Stimulated activated CD8-positive, alpha-beta memory T cell treated with anti-CD3 and anti-CD28 coated beads, Interleukin-12 subunit alpha, Interleukin-12 subunit beta, amount 100 ng/mL, for 24 hours (primary cell): ENCODE measurements around the gene SIX2.
"Not testable (repeated sequence)": the region's sequence is repeated elsewhere in the genome, so short reads cannot be mapped to it uniquely, and the experiment has no call there.

Experiments used
- DNase-seq: peaks from one replicate; pipeline ENCODE4 v3.0.0-alpha.2; 2020; ENCODE audit errors: extremely low read depth

SIX2 gene

DNA sequence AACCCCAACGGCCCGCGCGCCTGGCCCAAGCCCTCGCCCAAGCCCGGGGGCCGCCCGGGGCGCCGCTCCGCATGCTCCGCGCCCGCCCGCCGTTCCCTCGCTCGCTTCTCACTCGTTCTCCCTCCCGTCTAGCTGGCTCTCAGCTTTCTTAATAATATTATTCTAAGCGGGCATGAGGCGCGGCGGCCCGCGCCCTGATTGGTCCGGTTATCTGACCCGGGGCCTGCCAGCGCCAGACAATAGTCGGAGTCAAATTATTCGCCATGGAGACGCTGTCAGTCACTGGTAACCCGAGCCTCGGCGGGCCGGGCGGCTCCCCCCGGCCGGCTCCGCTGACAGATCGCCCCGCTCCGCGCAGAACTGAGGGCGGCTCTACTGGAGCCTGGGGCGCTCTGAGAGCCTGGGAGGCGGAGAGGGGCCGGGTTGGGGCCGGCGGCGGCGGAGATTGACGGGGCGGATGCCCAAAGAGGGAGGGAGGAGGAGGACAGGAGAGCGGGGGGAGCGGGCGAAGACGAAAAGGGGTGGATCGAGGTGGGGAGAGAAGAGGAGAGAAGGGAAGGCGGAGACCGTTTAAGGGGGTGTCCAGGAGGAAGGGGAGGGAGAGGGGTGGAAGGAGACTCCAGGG is at the start of gene SIX2:
Gene SIX2, minus strand, starts transcription at position 150 of the 625 bp plus-strand sequence. CDS start 342 bp downstream, outside the sequence.
- DNase-seq = no peak

DNA sequence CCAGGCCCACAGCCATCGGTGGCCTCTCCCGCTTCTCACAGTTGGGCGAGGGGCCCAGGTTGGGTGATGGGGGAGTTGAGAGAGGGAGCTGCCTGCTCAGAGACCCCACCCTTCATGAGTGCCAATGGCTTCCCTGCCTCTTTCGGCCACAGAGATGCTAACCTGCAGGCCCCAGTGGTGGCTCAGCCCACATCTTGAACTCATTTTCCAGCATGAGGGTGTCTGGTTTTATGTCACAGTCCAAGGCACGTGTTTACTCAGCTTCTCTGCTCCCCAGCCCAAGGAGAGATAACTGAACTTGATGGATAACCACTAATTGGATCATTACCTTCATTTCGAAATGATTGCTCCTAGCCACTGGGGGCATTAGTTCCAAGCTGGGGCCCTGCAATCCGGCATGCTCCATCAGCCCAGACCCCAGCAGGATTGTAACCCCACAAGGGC is 45.9 kb upstream of the SIX2 start:
- DNase-seq = no peak

DNA sequence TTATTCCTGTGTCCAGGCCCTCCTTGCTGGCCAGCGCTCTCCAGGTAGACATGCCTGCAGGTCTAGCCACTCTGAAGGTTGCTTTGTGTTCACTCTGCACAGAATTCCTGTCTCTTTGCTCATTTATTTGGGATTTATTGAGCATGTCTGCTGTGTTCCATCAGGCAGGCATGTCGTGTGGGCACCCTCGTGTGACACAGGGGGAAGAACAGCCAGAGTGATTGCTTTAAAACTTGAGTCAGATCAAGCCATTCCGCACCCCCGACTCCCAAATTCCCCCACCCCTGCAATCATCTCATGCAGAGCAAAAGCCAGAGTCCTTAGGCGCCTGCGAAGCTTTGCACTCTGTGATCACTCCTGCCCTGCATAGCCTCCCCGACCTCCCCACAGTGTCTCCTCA is 44.7 kb upstream of the SIX2 start:
- DNase-seq = no peak

DNA sequence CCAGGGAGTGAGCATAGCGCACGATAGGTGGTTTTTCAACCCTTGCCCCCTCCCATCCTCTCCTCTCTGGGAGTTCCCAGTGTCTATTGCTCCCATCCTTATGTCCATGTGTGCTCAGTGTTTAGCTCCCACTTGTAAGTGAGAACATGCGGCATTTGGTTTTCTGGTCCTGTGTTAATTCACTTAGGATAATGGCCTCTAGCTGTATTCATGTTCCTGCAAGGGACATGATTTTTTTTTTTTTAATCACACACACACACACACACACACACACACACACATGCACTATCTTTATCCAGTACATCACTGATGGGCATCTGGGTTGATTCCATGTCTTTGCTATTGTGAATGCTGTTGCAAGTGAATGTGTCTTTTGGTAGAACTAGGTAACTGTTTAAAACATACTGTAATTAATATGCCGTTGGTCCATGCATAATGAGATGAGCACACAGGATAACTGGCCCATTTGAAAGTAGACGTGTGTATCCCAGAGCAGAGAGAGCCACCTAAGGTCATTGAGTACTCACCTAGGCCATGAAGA is 43.2 kb upstream of the SIX2 start:
- no peak for DNase-seq

DNA sequence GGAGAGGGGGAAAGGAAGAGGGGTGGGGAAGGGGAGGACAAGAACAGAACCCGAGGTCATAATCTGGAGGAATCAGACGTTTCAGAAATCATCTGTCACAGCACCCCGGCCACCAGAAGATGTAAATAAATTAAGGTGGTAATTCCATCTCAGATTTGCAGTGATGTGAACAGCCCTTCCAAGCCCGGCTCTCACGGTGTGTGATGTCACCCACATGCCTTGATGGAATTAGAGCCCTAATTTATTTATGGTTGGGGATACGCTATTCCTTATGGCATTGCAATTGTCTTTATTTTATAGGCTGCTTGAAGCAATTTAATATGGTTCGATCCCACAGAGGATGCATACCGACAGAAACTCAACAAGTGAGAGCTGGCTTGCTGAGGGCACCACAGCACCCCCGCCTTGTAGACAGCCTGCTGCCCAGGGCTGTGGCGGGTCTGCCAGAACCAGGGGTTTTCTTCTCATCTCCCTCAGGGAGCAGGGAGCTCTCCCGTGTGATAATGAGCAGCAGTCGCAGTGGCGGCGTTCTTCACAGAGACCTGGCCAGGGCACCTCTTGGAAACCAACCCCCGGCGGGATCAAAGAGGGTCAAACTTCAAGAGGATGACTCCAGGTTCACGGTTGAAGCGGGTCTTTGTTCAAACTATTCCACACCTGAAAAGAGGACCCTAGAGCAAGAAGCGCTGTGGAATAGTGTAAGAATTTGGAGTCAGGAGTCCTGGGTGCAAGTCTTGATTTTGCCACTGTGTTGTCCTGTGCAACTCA is 40.5 kb upstream of the SIX2 start:
- DNase-seq = no peak

DNA sequence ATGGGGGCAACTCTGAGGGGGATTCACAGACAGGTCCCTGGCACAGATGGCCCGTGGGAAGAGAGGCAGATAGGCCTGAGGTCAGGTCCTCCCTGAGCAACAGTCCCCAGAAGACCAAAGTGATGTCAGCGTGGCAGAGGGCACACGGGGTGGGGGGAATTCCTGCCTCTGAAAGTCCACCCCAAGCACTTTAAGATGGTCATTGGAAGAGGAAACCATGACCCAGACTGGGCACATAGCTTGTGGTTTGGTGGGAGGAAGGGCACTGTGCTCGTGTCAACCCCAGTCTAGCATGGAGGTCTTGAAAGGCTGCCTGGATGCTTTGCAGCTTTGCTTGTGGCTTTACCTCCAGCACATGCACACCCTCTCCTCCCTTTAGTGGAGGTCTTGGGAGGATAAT is 38.0 kb upstream of the SIX2 start:
- no peak for DNase-seq

DNA sequence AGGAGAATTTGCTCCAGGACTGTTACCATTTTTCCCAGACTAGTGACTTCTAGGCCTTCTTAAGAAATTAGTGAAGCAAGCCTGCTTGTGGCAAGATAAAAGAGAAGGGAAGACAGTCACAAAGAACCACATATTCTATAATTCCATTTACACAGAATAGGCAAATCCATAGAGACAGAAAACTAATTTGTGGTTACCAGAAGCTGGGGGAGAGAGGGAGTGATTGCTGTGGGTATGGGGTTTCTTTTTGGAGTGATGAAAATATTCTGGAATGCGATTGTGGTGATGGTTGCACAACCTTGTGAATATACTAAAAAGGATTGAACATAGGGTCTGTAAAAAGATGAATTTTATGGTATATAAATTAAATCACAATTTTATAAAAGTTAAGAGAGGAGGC is 37.5 kb upstream of the SIX2 start:
- DNase-seq = no peak

DNA sequence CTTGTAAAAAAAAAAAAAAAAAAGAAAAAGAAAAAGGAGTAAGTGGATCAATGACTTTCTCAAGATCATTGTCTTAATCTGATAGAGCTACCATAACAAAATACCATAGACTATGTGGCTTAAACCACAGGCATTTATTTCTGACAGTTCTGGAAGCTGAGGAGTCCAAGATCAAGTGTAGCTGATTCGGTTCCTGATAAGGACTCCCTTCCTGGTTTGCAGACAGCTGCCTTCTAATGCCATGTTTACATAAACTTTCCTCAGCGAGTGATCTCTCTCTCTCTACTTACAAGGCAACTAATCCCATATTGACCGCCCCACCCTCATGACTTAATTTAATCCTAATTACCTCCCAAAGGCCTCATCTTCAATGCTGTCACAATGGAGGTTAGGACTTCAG is 36.5 kb upstream of the SIX2 start:
- no peak for DNase-seq

DNA sequence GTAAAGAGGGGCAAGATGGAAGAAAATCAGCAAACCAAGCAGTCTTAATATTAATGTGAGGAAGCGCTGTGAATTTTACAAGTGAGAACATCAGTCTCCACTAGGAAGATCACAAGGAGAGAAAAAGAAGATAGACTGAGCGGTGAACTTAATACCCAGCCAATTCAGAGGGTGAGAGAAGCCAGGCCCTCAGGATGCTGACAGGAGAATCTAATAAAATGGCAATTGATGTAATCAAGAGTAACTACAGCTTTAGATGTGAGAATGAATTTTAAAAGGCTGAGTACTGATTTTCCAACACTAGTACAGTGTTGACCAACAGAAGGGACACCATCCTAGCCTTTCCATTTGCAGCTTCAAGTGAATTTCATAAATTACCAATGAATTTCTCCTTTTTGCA is 35.7 kb upstream of the SIX2 start:
- no peak for DNase-seq

DNA sequence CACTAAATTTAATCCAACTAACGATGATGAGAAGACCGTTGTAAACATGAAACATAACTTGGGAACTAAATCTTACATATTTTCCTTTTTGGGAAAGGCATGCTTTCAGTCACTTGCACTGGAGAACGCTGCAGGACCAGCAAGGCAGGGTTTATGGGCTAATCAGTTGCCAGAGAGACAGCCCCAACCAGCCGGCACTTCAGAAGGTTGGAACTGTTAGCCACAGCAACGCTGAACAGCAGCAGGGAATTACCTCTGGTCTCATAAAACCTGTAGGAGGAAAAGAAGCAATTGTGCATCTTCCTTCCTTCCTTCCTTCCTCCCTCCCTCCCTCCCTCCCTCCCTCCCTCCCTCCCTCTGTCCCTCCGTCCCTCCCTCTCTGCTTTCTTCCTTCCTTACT is 33.9 kb upstream of the SIX2 start:
- no peak for DNase-seq

DNA sequence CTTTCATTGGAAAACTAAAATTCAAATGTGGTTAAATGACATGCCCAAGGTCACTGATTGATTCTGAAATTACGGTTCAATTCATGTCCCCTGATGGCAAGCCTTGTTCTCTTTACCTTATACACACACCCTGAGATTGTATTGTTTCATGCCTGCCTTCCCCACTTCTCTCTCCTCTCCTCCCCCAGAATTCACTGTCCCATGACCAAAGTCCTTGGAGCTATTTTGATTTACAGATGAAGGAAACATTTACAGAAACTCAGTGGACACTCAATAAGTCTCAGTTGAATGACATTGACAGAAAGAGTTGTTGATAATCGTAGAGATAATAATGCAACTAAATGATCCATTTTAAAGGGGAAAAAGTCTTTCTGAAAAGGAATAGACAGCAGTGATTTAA is 33.1 kb upstream of the SIX2 start:
- DNase-seq = no peak

DNA sequence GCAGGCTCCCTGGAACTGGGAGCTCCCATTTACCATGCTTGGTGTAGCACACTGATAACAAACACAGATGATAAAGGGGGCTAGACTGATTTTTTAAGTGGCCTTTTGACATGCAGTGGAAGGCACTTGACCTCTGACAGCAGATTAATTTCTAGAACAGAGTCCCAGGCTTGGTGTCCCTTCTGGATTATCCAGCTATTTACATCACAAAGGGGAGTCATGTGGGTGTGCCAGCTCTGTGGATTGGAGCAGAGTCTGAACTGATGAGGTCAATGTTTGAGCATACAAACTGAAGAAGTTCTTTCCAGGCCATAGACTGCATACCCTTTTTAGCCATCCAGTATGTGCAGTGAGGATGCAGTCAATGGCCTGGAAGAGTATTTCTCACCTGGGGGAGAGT is 31.5 kb upstream of the SIX2 start:
- DNase-seq = no peak

DNA sequence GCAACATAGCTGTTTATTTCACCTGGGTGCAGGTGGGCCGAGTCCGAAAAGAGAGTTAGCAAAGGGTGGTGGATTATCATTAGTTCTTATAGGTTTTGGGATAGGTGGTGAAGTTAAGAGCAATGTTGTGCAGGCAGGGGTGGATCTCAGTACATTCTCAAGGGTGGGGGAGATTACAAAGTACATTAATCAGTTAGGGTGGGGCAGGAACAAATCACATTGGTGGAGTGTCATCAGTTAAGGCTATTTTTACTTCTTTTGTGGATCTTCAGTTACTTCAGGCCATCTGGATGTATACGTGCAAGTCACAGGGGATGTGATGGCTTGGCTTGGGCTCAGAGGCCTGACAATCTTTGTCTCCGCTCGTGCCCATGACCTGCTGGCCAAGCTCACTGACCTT is 30.6 kb upstream of the SIX2 start:
- DNase-seq = not testable (repeated sequence)

DNA sequence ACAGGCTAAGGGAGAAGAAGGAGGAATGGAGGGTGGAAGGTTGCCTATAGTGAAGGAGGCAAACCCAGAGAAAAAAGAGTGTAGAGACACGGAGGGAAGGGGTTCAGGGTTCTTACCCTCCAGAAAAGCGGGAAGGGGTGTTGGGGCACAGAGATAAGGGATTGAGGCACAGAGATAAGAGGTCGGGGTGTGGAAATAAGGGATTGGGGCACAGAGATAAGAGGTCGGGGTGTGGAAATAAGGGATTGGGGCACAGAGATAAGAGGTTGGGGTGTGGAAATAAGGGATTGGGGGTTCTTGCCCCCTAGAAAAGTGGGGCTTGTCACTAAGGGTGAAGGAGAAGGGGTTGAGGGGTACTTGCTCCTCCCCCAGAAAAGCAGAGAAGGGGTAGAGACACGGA is 29.6 kb upstream of the SIX2 start:
- DNase-seq = not testable (repeated sequence)

DNA sequence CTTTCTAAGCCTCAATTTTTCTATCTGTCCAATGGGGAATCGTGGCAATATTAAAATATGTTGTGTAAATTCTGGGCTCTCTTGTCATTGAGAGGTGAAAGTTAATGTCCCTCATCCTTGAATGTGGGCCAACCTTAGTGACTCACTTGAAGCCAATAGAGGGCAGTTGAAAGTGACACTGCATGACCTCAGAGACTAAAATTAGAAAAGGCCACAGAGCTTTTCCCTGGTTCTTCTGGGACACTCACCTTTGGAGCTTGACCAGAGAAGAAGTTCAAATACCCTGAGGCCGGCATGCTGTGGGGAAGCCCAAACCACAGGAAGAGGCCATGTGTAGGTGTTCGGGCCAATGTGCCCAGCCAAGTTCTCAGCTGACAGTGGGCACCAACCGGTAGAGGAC is 24.1 kb upstream of the SIX2 start:
- DNase-seq = no peak

DNA sequence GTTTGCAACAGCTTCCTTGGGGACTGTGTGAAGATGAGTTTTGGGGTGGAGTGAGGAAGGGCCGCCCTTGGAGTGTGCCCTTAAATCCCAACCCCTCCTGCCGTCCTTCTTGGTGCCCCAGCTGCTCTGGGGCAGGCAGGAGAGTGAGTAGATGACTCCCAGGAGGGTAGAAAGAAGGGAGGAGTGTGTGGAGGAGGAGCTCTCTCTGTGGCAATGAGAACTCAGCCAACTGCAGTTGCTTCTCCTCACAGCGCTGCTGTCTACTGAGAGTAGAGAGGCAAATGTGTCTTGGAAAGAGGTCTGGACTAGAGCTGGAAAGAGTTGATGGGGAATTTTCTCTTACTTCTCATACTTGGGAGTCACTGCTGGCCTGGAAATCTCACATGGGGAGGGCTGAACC is 21.8 kb upstream of the SIX2 start:
- DNase-seq = no peak

DNA sequence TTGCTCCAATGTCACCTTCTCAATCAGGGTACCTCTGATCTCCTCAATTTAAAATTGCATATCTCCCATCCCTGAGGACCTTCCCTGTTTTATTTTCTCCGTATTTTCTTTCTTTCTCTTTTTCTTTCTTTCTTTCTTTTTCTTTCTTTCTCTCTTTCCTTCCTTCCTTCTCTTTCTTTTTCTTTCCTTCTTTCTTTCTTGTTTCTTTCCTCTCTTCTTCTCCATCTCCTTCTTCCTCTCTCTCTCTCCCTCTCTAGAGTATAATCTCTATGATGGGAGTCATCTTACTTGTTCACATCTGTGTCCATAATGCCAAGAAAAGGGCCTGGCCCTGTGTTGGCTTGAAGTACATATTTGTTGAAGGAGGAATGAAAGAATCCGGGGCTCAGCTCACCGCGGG is 21.3 kb upstream of the SIX2 start:
- DNase-seq = no peak

DNA sequence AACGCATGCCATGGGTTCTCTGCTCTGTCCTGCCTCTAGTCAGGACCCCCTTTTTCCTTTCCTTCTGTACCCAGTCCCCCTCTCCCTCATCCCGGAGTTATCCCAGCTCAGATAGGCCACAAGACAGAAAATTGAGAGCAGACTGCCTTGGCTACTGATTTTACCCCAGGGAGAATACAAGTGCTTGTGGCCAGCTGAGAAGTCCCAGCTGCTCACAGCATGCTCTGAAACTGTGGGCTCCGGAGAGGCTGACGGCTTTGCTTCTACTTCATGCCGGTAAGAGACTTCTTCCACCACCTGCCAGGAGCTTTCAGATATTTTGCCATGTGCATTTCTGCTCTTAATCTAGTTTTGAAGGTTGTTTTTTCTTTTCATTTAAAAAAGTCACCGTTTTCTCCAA is 20.0 kb upstream of the SIX2 start:
- DNase-seq = no peak

DNA sequence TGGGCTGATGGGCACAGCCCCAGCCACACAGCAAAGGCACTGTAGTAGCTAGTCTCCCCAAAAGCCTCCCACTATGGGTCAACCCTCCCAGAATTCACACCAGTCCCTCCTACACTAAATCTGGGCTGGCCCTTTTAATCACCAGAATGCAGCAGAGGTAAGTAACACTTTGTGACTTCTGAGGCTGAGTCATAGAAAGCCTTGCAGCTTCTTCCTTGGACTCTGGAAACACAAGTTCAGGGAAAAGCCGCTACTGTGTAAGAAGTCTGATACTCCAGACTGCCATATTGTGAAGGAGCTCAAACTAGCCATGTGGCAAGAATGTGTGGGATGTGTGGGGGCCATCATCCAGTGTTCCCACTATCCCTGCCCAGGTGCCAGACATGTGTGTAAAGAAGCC is 19.0 kb upstream of the SIX2 start:
- DNase-seq = no peak

DNA sequence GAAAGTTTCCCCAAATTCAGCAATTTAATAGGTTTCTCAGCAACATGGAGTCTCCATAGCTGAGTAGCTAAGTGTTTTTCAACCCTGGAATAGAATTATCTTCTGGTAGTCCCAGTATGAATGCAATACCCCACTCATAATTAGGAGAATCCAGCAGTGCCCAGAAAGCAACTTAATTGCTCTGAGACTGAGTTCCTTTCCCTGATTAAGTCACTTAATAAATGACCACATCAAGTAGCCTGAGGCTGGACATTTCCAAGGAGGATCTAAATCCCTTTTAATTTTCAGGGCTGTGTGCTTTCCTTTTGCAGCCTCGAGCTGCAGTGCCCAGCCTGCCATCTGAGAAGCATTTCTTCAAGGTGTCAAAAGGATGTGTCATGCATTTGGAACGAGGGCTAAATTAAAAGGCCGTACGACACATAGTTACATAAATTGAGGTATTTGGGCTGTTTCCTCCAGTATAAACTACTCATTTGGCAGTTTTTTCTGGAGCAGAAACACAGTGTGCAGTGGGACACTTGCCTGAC is 17.7 kb upstream of the SIX2 start:
- no peak for DNase-seq

DNA sequence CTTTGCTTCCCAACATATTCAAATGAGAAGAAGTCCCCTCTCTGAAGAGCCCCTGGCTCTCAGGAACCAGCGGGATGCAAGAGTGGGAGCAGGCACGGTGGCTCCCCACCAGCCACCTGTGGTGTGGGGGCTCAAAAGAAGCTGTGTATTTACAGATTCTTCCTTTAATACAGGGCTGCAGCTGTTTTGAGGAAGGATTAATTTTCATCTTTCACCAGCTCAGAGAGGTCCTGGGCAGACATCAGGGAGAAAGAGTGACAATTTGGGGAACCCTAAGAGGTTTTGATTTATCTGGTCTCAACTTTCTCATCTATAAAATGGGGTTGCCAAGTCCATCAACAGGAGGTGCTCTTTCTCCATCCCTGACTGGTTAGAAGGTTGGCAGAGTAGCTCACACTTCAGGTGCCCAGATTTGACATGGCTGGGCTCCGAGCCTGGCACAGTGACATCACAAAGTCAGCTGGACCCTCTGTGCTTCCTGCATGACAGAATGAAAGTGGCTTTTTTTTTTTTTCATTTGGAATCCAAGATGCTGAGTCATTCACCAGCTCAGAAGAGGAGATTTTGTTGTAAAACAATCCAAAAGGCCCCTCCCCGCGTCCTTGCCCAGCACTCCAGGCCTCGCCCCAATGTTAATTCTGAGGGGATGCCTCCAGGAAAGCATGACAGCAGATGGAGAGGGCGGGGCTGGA is 15.5 kb upstream of the SIX2 start:
- no peak for DNase-seq

DNA sequence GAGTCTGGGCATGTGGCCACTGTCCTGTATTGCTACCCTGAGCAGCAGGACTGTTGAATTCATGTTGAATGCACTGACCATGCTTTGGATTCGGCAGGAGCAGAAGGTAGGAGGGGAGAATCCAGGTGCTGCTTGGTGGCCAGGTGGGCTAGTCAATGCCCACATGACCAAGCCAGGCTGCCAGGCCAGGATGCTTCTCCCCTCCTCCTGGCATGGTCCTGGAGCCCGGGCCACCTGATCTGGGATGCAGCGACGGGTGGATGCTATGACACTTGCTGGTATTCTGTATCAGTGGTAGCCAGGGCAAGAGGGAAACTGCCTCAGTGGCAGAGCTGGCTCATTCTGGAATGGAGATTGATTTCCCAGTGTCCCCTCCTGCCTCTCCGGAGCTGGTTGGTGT is 14.8 kb upstream of the SIX2 start:
- no peak for DNase-seq

DNA sequence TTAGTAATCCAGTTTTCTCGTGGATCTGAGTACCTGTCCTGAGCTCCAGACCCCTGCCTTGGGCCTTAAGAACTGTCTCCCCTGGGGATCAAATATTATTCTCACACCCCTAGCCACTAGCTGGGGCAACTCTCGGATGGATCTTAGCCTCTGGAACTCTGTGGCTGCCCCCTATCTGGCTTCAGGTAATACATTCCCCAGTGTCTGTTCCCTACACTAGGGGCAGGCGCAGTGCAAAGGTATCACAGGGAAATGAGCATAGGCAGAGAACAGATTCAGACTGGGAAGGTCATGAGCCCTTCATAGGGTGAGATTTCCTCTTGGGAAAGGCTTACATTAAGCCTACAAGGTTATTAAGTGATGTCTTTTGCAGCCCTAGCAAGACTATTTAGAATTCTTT is 11.2 kb upstream of the SIX2 start:
- DNase-seq = no peak
